Measurements from ENCODE around the gene PDE2A. TPM values are rescaled to one million over a fixed set of nuclear protein-coding genes. Genes with fewer than 3 reads are reported as not detected.

PDE2A gene
- total RNA-seq, 4 donors from 2014 or later: 26.1 to 34.1 (median 30.6) TPM

DNA sequence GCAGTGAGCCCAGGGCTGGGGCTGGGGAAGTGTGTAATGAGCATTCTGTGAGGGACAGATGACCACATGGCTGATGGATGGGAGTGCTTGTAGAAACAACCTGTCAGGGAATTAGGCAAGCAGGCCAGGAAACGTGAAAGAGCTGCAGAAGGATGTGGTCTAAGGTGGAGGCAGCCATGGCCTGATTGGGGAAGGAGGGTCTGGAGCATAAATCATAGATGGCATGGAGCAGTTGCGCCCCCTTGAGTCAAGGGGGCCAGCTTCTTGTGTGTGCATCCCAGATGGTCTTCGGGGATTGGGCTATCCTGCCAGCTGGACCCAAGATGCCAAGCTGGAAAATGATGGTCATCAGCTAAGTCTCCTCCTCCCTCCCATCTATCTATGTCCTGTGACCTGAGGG, 120.5 kb downstream of the PDE2A start:
- TF ChIP-seq, protein P1, sequence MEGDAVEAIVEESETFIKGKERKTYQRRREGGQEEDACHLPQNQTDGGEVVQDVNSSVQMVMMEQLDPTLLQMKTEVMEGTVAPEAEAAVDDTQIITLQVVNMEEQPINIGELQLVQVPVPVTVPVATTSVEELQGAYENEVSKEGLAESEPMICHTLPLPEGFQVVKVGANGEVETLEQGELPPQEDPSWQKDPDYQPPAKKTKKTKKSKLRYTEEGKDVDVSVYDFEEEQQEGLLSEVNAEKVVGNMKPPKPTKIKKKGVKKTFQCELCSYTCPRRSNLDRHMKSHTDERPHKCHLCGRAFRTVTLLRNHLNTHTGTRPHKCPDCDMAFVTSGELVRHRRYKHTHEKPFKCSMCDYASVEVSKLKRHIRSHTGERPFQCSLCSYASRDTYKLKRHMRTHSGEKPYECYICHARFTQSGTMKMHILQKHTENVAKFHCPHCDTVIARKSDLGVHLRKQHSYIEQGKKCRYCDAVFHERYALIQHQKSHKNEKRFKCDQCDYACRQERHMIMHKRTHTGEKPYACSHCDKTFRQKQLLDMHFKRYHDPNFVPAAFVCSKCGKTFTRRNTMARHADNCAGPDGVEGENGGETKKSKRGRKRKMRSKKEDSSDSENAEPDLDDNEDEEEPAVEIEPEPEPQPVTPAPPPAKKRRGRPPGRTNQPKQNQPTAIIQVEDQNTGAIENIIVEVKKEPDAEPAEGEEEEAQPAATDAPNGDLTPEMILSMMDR (IDR thresholded peaks at IDR 0.05): no peak
- no peak for TF ChIP-seq POLR2A (IDR thresholded peaks at IDR 0.05)
- intact Hi-C loops (cut with DNase I; ENCODE audit: low total_unique reads): no loop called here
- H3K4me3 ChIP-seq (ENCODE audit: low read depth, poor library complexity, severe bottlenecking): no peak overlapping the region
- 69 to 73% methylated on average over 3 of the region's 3 CpGs for WGBS, 2 donors
- DNase-seq (ENCODE audit: low spot score in 2 of 2): peak in 1 of 2 donors; percentile 63

DNA sequence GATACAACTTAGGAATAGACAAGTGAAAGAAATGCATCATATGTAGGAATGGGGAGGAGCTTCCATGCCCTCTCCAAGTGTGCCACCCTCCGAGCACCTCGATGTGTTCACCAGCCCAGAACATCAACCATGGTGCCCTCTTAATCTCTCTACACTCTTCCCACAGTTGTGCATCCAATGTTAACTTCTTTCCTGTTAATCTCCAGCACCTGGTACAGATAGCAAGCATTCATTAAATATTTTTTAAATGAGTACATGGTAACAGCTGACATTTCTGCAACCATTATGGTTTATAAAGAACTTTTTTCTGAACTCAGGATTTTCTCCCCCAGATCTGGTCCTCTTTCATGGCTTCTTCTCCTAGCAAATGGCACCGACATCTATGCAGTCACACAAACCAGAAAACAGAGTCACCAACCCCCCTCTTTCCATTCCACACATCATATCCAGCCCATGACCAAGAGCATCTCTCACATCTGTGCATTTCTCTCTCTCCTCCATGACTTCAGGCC, 121.8 kb downstream of the PDE2A start:
- 84 to 88% methylated on average over 3 of the region's 3 CpGs for WGBS, 2 donors
- no peak for TF ChIP-seq POLR2A (IDR thresholded peaks at IDR 0.05)
- TF ChIP-seq, protein P1 (IDR thresholded peaks at IDR 0.05): no peak
- intact Hi-C loops (cut with DNase I; ENCODE audit: low total_unique reads): no loop called here
- H3K4me3 ChIP-seq (ENCODE audit: low read depth, poor library complexity, severe bottlenecking): no peak overlapping the region
- DNase-seq (ENCODE audit: low spot score in 2 of 2): no peak

DNA sequence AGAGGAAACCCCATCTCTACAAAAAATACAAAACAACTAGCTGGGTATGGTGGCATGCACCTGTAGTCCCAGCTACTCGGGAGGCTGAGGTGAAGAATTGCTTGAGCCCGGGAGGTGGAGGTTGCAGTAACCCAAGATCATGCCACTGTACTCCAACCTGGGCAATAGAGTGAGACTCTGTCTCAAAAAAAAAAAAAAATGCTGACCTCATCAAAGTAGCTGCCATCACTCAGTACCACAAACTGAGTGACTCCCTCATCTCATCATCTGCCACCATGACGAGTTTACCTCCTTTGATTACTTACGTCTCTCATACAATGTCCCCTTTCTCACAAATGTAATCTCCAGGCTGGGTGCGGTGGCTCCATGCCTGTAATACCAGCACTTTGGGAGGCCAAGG, 122.7 kb downstream of the PDE2A start:
- H3K4me3 ChIP-seq (ENCODE audit: low read depth, poor library complexity, severe bottlenecking): no peak overlapping the region
- TF ChIP-seq POLR2A (IDR thresholded peaks at IDR 0.05): no peak
- TF ChIP-seq, protein P1 (IDR thresholded peaks at IDR 0.05): no peak
- intact Hi-C loops (cut with DNase I; ENCODE audit: low total_unique reads): no loop called here
- DNase-seq (ENCODE audit: low spot score in 2 of 2): no peak
- WGBS, 2 donors: 94 to 96% methylated on average over 5 of the region's 5 CpGs

DNA sequence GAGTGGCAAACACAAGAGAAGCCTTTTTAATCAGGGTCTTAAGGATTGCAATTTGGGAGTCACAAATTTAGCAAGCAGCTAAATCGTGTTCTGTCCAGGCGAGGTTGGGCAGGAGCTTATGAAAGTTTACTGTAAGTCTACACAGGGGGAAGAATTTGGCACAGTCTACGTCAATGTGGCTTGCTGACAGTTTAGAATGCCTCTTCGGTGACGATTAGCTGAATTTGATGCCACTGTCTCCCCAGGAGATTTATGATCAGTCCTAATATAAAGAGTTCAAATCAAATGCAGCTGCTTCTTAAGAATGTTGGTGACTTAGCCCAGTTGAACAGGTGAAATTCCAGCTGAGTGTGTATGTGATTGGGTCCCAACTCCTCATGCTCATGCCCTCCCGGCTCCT, 125.8 kb downstream of the PDE2A start:
- TF ChIP-seq, protein P1 (IDR thresholded peaks at IDR 0.05): no peak
- no peak for TF ChIP-seq POLR2A (IDR thresholded peaks at IDR 0.05)
- no peak for DNase-seq (ENCODE audit: low spot score in 2 of 2)
- H3K4me3 ChIP-seq (ENCODE audit: low read depth, poor library complexity, severe bottlenecking): no peak overlapping the region
- intact Hi-C loops (cut with DNase I; ENCODE audit: low total_unique reads): no loop called here
- 48 to 67% methylated on average over 6 of the region's 6 CpGs for WGBS, 2 donors

DNA sequence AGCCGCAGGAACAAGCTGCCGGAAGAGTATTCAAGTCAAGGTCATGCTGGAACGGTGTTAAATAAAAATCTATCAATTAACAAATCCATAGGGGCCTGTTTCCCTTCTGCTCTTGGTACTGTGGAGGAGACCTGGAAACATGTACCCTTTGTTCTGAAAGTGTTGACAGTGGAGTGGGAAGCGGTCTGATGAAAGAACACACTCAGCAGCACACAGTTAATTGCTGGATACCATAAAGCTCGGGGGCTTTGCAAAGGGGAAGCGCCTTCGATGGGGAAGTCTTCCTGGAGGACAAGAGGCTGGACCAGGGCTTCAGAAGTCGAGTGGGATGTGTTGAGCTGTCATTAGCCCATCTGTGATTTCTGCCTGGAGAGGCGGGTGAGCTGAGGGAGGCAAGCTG, 127.4 kb downstream of the PDE2A start:
- no peak for DNase-seq (ENCODE audit: low spot score in 2 of 2)

More for the DNA sequence above, 127.4 kb downstream of the PDE2A start:
- intact Hi-C loops (cut with DNase I; ENCODE audit: low total_unique reads): no loop called here
- TF ChIP-seq, protein P1 (IDR thresholded peaks at IDR 0.05): no peak
- no peak for TF ChIP-seq POLR2A (IDR thresholded peaks at IDR 0.05)
- 74 to 75% methylated on average over 9 of the region's 9 CpGs for WGBS, 2 donors
- H3K4me3 ChIP-seq (ENCODE audit: low read depth, poor library complexity, severe bottlenecking): no peak overlapping the region

All from lower leg skin (tissue), 4 donors.